NCI-H1105 (cell line): Measurements from ENCODE around the gene SPARC.

Experiments
- DNase-seq: peaks from one replicate; lab custom pipeline; 2025; lab: John Stamatoyannopoulos, UW

Gene SPARC

GRCh38 chr5:151659001-151659754 lies 27.5 kb downstream of the SPARC start:
- DNase-seq, result peak; percentile 1

DNA sequence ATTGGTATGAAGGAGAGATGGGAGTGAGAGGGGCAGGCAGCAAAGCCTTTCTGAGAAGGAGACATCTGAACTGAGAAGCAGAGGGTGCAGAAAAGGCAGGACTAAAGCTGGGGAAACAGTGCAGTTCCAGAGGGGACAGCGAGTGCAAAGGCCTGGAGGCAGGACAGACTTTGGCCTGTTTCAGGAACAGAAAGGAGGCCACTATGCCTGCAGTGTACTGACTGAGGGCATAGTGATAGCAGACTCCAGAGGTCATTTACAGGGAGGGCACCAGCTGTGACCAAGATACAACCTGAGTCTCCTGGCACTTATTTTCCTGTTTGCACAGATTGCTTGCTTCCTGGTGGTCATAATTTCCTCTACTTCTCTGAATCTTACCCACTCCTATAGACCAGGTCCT lies 29.6 kb downstream of the SPARC start:
- no peak for DNase-seq

DNA sequence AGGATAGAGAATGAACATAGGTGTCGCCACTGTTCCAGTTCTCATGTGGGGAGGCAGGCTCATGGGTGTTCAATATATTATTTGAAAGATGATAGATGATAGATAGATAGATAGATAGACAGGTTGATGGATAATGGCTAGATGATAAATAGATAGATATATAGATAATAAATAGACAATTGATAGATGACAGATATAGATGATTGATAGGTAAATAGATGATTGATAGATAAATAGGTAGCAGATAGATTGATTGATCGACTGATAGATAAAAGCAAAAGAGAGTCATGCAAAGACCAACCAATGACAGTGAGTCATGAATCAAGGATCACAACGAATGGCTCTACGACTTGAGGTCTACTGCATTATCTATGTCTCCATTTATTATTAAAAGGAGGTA lies 30.4 kb downstream of the SPARC start:
- DNase-seq, result no peak

- DNase-seq, result peak; percentile 43
These were observed 34.6 kb downstream of the SPARC start for GRCh38 chr5:151651997-151652645.

- no peak for DNase-seq
These were observed 37.7 kb downstream of the SPARC start for GRCh38 chr5:151648988-151649387.

- DNase-seq, result no peak
These were observed 38.6 kb downstream of the SPARC start for GRCh38 chr5:151648089-151648488.

DNA sequence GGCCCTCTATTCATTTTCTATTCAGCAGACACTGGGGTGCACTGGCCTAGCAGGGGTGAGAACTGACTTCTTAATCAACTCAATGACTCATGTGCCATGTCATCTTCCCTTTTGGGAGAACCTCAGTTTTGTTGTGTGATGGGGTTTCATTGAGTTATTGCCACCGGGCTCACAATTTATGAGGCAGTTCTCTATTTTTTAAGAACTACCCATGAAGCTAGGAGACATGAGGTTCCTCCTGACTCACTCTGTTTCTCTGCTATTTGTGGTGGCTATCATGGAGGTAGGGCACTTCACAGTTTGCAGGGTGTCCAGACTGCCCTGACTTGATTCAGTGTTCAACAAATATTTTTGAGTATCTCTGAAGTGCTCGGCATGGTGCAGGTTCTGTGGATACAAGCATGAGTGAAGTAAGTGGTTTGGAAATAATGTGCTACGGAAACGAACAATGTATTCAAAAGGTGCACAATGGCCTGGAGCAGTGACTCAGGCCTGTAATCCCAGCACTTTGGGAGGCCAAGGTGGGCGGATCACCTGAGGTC lies 39.3 kb downstream of the SPARC start:
- no peak for DNase-seq

DNA sequence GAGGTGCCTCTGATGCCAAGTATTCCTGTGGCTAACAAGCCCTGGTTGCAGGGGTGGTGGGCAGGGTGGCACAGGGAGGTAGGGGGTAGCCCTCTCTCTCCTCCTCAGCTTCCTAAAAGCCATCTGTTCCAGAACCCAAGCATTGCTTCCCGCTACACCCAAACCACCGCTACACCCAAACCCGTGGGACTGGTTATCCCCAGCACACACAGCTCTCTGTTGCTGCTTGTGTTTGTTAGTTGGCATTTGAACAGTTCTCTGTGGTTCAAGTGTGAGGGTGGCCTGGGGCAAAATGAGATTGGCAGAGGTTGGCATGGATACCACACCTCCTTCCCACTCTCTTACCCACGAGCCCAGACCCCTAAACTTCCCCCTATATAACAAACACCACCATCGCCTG lies 40.4 kb downstream of the SPARC start:
- DNase-seq, result no peak

GRCh38 chr5:151643388-151643787 lies 43.3 kb downstream of the SPARC start:
- no peak for DNase-seq

- no peak for DNase-seq
These were observed 44.1 kb downstream of the SPARC start for GRCh38 chr5:151642472-151643140.

DNA sequence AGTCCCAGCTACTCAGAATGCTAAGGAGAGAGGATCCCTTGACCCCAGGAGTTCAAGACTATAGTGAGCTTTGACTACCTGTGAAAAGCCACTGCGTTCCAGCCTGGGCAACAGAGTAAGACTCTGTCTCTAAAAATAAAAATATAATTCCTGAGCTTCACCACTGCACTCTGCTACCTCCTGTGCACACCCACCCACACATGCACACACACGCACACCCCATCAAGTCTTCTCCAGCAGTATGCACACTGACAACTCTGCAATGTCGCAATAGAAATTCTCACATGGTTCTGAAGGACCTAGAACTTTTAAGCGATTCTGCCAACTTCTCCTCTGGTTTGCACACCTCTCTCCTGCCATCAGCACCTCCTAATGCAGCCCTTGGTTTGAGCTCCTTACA lies 48.1 kb downstream of the SPARC start:
- no peak for DNase-seq

GRCh38 chr5:151637676-151638075 lies 49.0 kb downstream of the SPARC start:
- no peak for DNase-seq

- no peak for DNase-seq
These were observed 52.8 kb downstream of the SPARC start for GRCh38 chr5:151633892-151634291.

- DNase-seq, result no peak
These were observed 53.8 kb downstream of the SPARC start for GRCh38 chr5:151632941-151633340.

DNA sequence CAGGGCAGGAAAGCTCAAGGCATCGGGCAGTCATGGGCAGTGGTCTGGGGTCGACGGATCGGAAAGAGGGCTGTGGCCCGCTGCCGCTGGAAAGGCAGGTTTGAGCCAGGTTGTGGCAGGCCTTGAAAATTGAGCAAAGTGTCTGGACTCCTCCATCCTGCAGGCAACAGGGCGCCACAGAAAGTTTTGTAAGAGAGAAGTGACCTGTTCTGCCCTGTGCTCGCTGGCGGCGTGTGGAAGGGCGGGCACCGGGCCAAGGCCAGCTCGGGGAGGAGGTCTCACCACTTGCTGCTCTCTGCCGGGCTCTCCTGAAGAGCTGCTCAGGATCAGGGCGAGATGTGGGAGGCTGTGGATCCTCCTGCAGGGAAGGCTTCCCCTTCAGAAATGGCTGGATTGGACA lies 54.2 kb downstream of the SPARC start:
- no peak for DNase-seq

GRCh38 chr5:151631941-151632340 lies 54.8 kb downstream of the SPARC start:
- DNase-seq, result no peak

- DNase-seq, result no peak
These were observed 56.6 kb downstream of the SPARC start for GRCh38 chr5:151630088-151630487.

GRCh38 chr5:151628112-151628823 lies 58.4 kb downstream of the SPARC start:
- DNase-seq, result no peak

- no peak for DNase-seq
These were observed 59.1 kb downstream of the SPARC start for GRCh38 chr5:151627650-151628049.

GRCh38 chr5:151625285-151625684 lies 61.4 kb downstream of the SPARC start:
- no peak for DNase-seq

- no peak for DNase-seq
These were observed 62.2 kb downstream of the SPARC start for GRCh38 chr5:151624476-151624875.

DNA sequence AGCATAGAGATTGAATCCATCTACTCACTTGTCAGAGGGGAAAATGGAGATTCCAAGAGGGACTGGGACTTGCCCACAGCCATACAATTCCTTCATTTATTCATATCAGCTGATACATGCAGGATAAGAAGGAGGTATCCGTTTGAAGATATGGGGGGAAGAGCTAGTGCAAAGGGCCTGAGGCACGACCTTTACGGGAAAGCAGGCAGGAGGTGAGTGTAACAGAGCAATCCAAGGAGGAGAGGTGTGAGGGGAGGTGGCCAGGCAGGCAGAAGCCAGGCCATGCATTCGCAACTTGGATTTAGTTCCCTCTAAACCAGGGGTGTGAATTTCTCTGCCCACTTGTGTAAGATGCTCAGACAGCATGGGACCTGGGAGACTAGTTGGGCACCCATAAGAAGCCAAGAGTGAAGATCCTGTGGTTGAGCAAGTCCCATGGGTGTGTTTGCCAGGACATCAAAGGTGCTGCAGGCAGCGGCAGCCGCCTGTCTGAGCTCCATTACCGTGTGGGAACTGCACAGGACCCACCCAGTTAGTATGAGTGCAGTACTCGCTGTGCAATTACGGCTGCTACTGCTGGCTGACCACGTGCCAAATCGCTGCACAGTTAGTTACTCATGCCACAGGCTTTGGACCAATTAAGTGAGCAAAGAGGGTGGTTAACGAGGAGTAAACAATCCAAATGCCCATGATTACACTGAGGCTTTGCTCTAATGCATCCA lies 64.2 kb downstream of the SPARC start:
- peak; percentile 67 for DNase-seq
